ENCODE measurements around the gene AP2S1.
"Not testable (repeated sequence)": the region's sequence is repeated elsewhere in the genome, so short reads cannot be mapped to it uniquely, and the experiment has no call there.

Gene AP2S1

DNA sequence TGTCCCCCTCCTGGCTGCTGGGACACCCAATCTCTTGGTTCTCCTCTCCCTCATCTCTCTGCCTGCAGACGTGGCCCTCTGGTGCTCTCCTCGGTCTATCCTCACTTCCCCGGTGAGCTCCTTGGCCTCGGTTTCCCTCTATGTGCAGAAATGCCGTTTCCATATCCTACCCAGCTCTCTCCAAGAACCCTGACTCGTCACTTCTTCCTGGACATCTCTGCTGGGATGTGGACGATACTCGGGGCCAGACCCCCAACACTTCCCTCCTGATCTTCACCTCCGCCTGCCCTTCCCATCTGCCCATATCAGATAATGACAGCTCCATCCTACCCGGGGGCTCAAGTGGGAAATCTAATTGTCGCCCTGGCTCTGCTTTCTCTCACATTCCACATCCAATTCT lies 7.9 kb downstream of the AP2S1 start:
- no peak for DNase-seq (ENCODE audit: low read depth, low spot score)

DNA sequence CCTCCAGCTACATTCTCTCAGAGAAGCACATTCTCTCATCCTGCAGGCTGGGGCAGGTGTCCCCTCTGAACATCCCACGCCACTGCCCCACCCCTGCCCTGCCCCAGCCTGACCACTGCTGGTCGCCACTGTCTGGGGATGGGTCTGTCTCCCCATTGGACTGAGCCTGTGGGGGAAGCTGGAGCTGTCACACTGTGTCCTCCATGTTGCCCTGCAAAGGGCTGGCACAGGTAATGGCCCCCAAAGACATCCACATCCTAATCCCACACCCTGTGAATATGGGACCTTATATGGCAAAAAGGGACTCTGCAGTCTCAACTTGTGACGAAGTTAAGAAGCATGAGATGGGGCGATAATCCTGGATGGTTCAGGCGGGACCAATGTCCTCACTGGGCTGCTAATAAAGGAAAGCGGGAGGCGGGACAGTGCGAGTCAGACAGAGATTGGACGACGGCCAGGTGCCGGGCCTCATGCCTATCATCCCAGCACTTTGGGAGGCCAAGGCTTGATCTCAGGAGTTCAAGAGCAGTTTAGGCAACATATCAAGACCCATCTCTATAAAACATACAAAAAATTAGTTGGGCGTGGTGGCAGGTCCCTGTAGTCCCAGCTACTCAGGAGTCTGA lies 9.1 kb downstream of the AP2S1 start:
- DNase-seq (ENCODE audit: low read depth, low spot score): no peak

DNA sequence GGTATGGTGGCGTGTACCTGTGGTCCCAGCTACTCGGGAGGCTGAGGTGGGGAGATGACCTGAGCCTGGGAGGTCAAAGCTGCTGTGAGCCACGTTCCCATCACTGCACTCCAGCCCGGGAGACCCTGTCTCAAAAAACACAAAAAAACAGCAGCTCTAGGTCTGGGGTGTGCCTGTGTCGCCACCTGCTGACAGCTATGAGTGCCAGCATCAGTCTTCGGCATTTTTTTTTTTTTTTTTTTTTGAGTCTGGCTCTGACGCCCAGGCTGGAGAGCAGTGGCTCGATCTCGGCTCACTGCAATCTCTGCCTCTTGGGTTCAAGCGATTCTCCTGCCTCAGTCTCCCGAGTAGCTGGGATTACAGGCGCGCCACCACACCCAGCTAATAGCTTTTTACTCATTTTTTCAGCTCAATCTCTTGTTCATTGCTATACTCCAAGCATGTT lies 10.1 kb downstream of the AP2S1 start:
- peak; percentile 95 for DNase-seq (ENCODE audit: low read depth, low spot score)

DNA sequence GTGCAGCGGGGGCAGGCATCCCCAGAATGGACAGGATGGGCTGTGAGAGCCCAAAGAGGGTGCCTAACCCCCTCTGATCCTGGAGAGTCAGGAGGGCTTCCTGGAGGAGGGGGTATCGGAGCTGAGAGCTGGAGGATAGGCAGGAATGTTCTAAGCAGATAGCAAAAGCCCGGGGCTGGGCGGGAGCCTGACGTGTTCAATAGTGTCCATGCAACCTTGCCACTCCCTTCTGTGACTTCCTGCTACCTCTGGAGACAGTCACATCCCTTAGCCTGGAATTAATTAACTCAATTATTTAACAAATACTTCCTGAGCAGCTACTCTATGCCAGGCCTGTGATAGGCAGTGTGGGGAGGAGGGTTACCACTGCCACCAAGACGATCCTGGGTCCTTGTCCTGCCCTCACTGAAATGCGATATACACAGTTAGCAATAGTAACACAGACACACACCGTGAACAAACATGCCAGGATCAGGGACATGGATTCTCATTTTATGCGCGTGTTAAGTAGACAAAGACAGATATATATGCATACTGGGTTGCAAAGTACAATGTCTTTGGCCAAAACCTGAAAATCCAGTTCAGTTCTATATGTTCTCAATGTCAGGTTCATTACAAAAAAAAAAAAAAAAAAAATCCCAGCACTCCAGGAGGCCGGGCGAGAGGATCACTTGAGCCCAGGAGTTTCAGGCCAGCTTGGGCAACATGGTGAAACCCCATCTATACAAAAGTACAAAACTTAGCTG lies 10.7 kb downstream of the AP2S1 start:
- DNase-seq (ENCODE audit: low read depth, low spot score): no peak

DNA sequence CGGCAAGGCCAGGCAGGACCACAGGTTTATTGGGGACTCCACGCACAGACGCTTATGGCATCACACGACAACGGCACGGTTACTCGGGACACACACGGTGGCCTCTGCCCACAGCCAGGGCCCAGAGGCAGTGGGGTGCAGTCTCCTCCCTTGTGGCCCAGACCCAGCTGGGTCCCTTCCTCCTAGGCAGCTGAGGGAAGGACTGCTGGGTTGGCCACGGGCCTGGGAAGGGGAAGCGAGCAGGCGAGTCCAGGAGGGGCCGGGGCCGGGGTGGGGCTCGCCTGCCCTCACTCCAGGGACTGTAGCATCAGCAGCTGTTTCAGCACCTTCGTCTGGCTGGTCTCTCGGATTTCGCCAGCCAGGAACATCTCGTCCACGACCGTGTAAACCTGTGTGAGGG lies 12.5 kb downstream of the AP2S1 start:
- DNase-seq (ENCODE audit: low read depth, low spot score): no peak

DNA sequence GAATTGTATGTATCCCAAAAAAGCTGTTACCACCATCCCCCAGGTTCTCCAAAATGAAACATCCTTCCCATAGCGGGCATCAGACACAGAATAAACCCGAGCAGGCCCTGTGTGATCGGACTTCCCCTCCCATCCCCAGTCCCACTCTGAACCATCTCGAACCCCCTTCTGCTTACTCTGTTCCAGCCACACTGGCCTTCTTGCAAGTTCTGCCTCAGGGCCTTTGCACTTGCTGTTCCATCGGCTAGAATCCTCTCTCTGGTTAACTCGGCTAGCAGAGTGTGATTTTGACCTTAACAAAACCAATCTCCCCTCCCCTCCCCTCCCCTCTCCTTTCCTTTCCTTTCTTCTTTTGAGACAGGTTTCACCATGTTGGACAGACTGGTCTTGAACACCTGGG lies 15.7 kb downstream of the AP2S1 start:
- no peak for DNase-seq (ENCODE audit: low read depth, low spot score)

DNA sequence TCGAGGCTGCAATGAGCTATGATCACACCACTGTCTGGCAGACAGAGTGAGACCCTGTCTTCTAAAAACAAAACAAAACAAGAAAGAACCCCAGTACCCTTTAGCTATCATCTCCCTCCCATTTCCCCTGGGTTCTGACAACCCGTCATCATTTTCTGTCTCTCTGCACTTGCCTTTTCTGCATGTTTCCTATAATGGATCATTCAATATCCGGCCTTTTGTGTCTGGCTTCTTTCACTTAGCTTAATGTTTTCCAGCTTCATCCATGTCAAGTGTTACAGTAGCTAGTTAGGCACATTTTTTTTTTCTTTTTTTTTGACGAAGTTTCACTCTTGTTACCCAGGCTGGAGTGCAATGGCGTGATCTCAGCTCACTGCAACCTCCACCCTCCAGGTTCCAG lies 16.5 kb downstream of the AP2S1 start:
- DNase-seq (ENCODE audit: low read depth, low spot score): no peak

DNA sequence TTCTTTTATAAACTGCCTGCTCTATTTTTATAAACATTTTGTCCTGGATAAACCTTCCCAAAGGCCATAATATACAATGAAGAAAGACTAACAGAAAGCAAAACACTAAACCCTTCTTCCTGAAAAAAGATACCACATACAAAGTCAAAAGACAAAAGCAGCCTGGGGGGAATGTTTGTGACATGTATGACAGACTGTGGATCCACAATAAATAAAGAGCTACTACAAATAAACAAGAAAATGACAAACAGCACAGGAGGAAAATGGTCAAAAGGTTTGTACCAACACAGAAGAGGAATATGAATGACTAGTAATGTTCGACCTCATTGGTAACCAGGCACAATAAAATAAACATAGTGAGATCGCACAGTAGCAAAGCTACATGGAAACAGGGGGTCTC lies 19.8 kb downstream of the AP2S1 start:
- no peak for DNase-seq (ENCODE audit: low read depth, low spot score)

DNA sequence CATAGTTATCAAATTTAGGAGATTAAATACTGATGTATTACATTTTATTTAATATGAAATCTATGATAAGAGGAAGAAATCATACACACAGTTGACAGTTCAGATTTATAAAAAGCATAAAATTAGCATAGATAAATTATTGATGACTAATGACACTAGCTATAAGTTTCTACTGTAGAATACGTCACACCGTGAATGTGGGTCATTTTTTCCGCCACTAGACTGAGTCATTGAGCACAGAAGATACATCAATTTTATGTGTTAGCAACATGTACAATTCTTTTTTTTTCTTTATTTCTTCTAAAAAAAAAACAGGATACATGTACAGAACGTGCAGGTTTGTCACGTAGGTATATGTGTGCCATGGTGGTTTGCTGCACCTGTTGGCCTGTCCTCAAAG lies 22.2 kb downstream of the AP2S1 start:
- DNase-seq (ENCODE audit: low read depth, low spot score): no peak

DNA sequence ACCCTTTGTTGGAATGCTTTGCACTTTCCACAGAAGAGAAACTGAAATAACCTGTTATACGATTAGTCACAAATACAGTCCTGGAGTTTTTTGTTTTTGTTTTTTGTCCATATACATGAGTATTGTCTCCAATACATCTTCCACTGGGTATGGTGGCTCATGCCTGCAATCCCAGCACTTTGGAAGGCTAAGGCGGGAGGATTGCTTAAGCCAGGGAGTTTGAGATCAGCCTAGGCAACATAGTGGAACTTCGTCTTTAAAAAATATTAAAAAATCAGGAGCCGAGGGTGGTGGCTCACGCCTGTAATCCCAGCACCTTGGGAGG lies 25.0 kb downstream of the AP2S1 start:
- DNase-seq (ENCODE audit: low read depth, low spot score): no peak

DNA sequence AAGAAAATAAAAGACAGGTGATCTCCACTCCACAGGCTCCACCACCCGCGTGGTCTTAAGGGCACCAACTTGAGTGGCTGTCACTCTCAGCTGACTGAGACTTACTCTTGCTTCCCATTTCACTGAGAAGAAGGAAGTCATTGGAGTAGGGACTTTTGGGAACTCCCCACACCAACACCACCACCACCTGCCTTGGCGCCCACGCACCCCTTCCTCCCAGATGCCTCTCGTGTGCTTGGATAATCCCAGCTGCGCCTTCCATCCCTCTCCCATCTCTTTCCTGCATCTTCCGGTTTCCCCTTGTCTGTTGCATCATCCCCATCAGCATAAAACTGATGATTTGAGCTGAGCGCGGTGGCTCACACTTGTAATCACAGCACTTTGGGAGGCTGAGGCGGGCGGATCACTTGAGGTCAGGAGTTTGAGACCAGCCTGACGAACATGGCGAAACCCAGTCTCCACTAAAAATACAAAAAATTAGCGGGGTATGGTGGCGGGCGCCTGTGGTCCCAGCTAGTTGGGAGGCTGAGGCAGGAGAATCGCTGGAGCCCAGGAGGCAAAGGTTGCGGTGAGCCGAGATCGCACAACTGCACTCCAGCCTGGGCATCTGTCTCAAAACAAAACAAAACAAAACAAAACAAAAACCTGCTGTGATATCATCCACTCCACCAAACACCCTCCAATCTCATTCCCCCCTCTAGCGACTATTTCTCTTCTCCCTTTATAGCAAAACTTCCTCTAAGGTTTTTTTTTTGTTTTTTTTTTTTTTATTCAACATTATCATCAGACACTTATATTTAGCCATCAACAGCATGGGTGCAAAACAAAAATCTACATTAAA lies 25.5 kb downstream of the AP2S1 start:
- DNase-seq (ENCODE audit: low read depth, low spot score): no peak

DNA sequence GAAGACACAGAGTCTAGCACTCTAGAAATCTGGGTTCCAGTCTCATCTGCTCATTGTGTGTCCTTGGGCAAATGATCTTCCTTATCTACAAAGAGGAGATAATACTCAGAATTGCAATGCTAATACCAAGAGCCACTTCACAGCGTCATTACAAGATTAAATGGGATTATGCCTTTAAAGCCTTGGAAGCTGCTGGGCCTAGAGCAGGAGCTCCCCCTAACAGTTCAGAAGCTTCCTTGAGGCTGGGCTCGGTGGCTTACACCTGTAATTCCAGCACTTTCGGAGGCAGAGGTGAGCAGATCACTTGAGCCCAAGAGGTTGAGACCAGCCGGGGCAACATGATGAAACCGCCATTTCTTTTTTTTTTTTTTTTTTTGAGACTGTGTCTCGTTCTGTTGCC lies 27.6 kb downstream of the AP2S1 start:
- DNase-seq (ENCODE audit: low read depth, low spot score): no peak

DNA sequence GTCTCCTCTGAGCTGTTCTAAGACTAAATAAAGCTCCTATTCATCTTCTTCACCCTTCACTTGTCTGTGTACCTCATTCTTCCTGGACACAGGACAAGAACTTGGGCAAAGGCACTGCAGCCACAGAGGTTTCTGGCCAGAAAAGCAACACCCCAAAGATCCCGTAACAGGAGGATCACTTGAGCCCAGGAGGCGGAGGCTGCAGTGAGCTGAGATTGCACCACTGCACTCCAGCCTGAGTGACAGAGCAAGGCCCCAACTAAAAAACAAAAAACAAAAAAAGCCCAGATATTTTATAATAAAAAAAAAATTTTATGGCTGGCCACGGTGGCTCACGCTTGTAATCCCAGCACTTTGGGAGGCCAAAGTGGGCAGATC lies 28.2 kb downstream of the AP2S1 start:
- DNase-seq (ENCODE audit: low read depth, low spot score): not testable (repeated sequence)

DNA sequence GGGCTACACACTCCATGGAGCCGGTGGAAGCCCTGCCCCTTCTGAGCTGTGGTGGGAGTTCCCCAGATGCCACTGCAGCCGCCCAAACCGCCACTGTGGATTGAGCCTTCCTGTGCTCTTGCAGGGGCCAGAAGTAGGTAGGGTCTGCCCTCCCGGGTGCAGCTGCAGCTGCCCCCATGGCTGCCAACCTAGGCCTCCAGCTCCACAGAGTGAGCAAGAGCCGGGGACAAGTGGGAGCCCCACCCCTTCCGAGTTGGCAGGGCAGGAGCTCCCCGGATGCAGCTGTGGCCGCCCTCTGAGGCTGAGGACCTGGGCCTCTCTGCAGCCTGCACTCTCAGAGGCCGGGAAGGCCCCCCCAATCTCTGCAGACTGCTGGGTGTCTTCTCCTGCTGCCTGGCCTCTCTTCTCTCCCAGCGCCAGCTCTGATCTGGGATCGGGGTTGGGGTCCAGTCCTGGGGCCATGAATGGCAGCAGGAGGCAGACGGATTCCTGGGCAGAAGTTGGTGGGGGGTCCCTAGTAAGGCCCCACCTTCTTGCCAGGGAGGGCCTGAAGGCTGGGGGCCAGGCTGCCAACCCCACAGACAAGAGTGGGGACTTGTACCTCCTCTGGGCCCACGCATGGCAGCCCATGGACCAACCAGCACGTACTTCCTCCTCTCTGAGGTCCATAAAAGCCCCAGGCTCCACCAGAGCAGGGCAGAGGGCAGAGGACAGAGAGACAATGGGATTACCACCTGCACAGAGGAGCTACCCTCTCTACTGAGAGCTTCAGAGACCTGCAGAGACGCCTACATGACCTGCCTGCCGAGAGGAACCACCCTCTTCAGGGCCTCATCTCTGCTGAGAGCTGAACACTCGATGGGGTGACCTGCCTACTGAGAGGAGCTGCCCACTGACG lies 28.9 kb downstream of the AP2S1 start:
- DNase-seq (ENCODE audit: low read depth, low spot score): no peak

DNA sequence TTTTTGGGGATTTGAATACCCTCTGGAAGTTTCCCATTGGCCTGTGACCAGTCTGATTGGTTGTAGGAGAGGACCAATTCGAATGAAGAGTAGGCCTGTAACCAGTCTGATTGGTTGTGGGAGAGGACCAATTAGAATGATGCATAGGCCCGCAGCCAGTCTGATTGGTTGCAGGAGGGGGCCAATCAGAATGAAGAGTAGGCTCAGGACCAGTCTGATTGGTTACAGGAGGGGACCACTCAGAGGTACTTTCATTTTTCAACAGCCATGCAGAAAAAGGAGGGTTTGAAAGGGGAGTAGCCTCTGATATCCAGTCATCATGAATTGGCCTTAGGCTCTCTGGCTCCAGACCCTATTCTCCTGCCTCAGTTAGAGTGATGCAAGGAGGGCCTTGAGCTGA lies 31.8 kb downstream of the AP2S1 start:
- peak; percentile 30 for DNase-seq (ENCODE audit: low read depth, low spot score)

DNA sequence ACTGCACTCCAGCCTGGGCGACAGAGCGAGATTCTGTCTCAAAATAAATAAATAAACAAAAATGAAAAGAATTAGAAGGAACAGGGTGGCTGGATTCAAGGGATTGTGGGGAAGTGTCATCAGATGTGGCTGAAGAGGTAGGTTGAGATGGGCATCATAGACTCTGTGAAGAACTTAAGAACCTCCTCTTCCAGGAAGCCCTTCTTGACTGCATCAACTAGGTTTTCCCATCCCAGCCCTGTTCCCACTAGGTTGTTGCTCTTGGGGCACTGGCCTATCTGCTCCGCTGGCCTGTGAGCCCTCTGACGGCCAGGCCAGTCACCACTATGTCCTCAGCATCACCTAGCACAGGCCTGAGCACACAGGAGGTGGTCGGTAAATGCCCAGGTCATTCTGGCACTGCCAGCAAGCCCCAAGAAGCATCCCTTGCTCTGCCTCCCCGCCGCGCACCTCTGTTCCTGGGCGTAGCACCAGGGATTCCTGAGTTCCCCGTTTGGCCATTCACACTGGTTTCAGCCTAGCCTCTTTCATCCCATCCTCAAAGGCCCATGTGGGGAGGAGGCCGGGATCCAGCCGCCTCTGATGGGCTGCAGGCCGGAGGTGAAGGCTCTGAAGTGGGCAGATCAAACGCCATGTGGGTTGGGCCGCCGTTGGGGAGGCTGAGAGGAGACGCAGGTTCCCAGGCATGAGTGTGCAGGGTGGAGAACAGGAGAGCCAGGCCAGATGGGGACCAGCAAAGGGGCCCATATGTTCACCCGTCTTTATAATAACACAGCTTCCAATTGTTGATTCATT lies 34.6 kb downstream of the AP2S1 start:
- DNase-seq (ENCODE audit: low read depth, low spot score): no peak

DNA sequence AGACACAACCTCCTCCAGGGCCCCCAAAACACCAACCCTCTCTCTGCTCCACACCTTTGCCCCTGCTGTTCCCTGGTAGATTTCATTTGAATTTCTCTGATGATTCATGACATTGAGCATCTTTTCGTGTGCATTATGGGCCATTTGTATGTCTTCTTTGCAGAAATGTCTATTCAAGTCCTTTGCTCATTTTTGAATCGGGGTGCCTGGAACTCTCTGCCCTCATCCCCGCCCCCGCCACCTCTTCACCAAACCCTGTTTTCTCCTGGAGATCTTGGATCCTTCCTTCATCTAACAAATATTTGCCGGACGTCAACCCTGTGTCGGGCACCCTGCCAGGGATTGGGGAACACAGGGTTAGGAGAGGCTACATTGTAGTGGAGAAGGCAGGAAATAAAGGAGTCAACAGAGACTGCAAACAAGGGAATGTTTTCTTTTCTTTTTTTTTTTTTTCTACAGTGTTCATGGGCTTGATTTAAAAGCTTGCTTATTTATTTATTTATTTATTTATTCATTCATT lies 36.7 kb downstream of the AP2S1 start:
- DNase-seq (ENCODE audit: low read depth, low spot score): no peak

DNA sequence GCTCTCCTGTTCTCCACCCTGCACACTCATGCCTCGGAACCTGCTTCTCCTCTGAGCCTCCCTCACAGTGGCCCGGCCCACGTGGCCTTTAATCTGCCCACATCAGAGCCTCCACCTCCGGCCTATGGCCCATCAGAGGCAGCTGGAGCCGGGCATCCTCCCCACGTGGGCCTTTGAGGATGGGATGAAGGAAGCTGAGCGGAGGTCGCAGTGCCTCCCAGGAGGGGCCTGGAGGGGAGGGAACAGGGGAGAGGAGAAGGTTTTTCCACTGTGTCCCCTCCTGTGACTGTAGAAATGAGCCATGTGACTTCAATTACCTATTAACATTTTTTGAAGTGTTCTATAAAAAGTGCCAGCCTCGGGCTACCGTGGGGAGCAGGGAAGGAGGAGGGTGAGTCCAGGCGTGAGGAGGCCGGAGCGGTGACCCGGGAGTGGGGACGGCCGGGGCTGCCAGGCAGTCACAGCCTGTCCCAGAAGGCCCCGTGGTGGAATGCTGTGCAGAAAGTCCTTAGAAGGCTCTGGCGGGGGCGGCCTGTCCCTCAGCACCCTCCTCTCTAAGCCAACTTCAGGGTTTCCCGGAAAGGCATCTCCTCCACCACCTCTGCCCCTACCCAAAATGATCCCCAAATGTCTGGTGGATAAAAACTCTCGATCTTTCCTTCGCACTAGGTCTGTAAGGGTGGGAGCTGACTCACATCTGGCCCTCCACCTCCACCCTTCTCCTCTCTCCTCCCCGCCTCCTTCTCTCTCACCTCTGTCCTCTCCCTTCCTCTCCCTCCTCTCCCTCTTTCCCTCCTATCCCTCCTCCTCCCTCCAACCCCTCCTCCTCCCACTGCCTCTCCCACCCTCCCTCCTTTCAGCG lies 37.4 kb downstream of the AP2S1 start:
- DNase-seq (ENCODE audit: low read depth, low spot score): peak; percentile 17

DNA sequence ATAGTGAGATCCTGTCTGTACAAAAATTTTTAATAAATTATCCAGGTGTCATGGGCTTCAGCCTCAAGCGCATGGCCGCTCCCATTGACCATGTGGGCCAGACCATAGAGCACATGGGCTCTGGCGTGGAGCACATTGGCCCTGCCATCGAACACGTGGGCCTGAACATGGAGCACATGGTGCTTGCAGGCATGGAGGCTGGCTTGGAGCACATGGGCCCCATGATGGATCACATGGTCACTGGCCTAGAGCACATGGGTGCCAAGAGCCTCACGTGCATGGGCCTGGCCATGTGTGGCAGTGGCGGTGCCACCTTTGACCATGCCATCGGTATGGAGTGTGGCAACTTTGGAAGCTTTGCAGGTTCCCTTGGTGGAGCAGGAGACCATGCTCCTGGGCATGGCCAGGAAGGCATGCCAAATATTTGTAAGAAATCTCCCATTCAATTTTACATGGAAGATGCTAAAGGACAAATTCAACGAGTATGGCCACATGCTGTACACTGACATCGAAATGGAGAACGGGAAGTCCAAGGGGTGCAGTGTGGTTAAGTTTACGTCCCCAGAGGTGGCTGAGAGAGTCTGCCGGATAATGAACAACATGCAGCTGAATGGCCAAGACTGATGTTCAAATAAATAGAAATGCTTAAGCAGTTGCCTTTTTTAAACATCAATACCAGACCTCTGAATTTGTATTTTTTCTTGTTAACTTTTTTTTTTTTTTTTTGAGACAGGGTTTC lies 40.9 kb downstream of the AP2S1 start:
- no peak for DNase-seq (ENCODE audit: low read depth, low spot score)

Measured in ELF-1 (cell line).